HG03060 (cell line): ENCODE measurements around the gene EPHB1.

Experiments used
- ATAC-seq: cut with Tn5 transposase; IDR thresholded peaks from one replicate; pipeline ENCODE4 v1.9.1; 2021; ENCODE audit warnings: low read depth, moderate number of reproducible peaks; ENCODE audit not compliant: unreplicated experiment

EPHB1 gene

DNA sequence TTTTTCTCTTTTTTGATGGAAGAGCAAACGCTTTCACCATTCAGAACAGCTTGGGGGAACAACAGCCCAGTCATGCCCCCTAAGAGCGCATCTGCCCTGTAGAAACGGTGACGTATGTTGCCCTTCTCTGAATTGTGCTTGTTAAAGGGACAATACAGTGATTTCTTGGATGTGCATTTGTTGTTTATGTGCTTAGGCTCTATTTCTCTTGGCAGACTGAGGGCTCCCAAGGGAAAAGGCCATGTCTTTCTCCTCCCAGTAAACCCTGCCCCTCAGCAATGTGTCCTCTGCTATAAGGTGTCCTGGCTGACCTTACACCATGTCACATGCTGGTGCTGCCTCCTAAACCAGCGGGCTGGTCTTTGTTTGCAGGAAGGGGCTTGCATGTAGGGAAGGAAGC lies 346.1 kb downstream of the EPHB1 start:
- ATAC-seq: no peak

DNA sequence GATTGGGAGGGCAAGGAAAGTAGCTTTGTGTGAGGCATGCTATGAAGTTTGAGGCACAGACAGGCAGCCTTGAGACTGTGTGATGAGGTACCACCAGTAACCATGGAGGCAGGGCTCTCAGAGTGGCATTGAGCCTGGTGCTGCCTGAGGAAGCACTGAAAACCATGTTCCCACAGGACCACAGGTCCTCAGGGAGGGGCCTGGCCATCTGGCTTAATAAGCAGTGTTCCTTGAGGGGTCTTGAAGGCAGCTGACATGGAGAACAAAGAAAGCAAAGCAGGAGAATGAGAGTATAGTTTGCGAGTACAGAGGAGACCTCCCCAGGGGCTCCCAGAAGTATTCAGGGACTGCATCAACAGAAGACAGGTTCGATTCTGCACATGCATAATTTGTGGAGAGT lies 346.6 kb downstream of the EPHB1 start:
- ATAC-seq: no peak

DNA sequence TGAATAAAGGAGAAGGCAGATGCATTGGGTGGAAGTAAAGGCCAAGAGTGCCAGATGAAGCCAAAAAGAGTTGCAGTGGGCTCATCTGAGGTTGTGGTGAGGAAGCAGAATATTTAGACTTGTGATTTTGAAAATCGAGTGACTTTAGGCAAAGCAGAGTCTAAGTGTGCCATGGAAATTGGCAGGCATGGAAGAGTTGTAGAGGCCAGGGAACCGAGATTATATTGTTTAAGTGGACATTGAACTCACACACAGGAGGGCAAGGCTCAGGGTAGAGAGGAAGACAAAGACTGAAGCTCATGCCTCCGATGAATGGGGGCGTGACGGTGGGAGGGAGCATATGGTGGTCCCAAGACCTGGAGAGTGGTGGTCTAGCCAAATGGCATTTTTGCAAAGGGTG lies 347.5 kb downstream of the EPHB1 start:
- ATAC-seq: no peak

DNA sequence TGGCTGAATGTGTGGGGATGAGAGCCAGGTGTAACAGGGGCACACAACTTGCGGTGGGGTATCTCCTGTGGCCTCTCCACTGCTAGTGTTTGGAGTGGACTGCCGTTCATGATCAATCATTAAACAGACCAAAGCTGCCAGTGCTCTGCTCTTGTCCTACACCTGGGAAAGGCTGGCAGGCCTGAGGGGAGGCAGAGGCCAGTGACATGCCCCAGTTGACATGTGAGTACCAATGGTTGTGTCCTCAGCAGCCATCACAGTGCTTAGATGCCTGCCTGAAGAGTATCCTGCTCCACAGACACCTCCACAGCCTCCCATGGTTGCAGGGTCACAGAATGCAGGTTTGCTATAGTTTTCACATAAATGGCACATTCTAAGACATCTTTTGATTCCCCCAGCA lies 348.4 kb downstream of the EPHB1 start:
- no peak for ATAC-seq

DNA sequence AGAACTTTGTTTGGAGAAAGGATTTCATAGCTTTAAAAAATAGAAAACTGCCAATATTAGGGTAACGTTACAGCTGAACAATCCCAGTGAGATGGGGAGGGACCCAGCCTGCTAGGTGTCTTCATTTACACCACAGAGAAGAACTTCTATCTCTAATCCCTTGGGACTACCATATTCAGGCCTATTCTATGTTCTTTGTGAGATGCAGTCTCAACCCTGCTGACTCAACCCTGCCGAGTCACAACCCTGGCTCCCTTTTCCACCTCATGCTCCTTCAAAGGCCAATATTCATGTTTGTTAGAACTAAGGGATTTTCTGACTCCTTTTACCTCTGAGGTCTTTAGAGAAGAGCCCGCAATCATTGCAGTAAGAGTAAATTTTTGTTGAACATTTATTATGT lies 350.5 kb downstream of the EPHB1 start:
- ATAC-seq: no peak

DNA sequence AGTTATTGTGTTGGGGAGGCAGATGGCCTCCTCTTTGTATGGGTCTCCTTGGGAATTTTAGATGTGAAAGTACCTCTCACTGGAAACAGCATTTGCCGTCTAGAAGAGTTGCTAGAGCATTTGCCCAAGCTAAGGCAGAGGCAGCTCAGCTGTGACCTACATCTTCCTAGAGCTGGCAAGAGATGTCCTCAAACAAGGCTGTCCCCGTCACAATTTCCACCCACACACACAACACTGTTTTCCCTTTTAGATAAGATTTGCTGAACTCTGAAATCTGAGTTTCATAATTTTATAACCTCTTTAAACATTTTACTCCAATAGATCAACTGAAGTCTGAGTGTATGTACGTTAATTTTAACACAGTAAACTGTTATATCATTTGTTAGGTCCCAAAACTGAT lies 352.6 kb downstream of the EPHB1 start:
- ATAC-seq: no peak

DNA sequence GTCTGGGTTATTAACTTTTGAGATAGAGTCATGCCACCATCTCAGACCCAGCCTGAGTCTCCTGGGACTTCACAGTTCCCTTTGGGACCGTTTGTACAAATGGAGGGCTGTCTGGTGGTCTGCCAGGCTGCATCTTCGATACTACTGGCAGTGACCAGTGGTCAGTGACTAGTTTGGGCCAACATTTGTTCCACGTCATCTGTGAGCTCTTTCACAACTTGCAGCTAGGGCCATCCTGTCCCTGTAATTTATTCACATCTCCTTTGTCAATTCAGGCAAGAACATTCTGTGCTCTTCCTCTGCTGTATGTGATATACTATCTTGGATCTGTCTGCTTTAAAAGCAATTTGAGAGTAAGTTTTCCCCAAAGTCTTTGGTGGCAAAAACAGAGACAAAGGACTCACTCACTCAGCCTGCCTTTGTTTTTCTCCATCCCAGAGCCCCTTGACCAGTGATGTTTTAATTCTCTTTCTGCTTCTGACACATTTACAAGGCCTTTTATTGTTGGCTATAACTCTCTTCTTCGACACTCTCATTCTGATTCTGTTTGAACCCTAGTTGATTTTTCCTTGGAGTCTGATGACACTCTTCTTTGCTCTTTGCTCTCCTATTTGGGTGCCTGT lies 353.4 kb downstream of the EPHB1 start:
- no peak for ATAC-seq

DNA sequence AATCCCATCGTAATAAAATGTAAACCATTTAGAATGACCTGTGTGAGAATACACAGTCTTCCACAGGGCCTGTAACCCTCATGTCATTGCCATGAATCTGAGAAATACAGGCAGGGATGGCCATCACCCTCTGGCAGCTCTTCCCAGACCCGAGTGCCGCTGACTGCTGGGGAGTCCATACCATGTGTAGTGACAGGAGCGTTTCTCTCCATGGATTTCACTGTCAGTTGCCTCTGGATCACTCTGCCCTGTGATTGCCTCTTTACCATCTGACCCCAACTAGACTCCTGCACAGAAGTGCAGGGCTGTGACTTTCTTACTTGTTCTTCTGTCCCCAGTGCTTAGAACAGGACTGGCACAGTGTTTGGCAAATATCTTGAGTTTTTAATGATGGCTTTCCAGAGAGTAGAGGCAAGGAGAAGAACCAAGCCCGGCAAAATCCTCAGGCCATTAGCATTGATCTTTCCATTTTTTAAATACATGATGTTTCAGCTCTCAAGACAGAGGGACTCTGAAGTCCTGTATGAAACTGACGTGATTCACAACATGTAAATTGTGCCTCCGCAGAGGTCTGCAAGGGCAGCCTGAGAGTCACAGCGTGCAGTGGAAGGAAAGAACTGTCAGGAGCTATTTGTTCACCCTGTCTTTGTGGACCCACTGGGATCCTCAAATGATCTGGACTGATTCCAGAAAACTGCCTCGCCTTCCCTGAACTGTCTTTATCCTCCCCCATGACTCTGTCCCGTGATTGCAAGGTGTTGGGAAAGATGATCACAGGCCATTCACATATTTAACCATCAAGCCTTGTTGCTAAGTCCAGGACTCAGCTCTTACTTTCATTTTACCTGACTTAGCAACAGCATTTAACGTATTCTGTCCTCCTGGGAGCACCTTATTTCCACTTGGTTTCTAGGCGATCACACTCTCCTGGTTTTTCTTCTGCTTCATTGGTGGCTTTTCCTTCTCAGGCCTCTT lies 354.9 kb downstream of the EPHB1 start:
- ATAC-seq: no peak

DNA sequence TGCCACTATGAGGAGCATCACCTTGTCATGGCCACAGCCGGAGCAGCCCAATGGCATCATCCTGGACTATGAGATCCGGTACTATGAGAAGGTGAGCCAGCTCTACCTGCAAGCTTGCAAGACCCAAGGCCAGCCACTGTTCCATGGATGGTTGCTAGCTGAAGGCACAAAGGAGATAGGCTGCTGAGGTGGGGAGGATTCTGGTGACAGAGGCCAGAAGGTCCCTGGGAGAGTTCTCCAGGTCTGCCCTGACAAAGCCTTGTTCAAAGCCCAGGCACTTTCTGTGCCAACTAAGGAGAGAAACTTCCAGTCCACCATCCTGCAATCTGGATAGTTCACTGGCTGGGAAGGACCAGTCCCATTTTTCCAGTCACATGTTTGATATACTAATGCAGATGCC lies 359.1 kb downstream of the EPHB1 start:
- no peak for ATAC-seq

DNA sequence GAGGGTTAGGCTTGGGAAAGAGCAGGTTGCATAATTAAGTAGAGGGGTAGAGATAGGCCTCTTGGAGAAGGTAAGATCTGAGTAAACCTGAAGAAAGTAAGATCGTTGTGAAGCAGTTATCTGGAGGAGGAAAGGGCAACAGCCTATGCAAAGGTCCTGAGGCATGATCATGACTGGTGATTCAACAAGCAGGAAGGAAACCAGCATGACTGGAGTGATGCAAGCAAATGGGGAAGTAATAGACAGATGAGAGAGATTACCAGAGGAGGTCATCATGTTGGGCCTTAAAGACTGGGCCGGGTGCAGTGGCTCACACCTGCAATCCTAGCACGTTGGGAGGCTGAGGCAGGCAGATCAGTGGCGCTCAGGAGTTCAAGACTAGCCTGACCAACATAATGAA lies 360.2 kb downstream of the EPHB1 start:
- ATAC-seq: no peak

DNA sequence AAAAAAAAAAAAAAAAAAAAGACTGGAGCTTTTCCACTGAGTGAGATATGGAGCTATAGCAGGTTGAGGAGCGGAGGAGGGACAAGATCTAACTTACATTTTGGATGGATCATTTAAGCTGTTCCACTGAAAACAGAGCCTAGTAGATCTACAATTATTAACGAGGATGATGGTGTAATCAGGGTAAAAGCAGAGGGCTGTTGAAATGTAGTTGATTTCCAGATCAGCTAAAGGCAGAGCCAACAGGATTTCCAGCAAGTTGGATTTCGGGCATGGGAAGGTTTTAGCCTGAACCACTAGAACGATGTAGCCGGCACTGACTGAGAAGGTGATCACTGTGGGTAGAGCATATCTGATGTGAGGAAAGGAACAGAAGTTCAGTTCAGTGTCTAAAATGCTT lies 360.7 kb downstream of the EPHB1 start:
- ATAC-seq: no peak

DNA sequence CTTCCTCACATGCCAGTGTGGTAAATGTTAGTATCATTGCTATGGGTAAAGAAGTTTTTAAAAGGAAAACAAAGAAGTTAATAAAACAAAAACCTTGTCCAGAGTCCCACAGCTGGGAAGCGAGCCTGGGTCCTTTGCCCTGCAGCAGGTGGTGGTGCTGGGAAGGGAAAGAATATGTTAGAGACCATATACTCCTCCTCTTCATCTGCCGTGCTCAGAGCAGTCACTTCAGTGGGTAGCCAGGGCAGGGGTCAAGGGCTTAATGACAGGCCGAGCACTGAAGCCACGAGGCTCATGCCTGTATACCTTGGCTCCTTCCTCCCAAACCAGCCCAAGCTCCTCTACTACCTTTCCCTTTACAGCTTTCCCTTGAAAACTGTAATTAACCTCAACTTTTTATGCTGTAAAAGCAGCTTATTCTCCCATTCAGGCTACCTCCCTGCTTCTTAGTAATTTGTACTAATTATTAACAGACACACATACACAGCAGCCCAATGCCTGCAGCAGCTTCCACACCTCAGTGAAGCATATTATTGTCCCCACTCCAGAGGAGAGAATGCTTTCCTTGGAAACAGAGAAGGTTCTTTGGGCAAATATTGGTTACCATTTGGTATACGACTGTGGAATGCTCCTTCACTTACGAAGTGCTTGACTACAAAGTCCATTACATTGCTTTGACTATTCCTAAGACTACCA lies 362.1 kb downstream of the EPHB1 start:
- no peak for ATAC-seq

DNA sequence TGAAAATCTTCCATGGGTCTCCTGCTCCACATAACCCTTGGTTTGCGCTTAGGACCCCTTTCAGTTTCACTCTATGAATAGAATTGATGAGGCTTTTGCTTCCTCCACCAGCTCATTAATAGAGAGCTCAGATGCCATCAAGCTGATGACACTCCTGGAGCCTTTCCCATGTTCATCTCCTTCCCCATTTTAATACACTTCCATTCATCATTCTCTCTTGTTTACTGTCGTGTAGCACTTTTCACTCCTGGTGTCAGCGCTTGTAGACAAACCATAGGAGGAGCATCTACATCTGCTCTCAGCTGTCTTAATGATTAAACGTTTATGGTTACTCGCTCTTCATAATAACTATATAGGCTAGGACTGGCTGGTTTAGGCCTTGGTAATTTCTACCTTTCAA lies 363.5 kb downstream of the EPHB1 start:
- no peak for ATAC-seq

DNA sequence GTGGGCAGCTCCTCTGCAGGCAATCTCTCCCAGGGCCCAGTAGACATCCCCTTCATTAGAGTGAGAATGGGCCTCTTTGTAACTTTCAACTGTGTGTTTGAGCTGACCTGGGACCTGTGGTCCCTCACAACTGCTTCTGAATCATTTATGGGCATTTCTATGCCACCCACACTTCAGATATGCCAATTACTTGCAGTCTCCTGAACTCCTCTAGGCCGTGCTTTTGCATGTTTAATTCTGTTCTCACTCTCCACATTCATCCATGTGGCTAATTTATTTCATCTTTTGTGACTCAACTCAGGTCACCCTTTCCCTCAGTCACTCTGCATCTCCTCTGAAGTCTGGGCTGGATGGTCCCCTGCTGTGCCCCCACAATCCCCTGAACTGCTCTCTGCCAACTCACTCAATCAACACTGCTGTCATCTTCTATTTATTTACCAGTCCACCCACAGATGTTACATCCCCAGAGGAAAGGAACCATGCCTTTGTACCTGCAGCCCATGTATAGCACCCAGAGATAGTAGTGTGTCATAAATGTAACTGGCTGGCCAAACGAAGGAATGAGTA lies 364.7 kb downstream of the EPHB1 start:
- no peak for ATAC-seq

DNA sequence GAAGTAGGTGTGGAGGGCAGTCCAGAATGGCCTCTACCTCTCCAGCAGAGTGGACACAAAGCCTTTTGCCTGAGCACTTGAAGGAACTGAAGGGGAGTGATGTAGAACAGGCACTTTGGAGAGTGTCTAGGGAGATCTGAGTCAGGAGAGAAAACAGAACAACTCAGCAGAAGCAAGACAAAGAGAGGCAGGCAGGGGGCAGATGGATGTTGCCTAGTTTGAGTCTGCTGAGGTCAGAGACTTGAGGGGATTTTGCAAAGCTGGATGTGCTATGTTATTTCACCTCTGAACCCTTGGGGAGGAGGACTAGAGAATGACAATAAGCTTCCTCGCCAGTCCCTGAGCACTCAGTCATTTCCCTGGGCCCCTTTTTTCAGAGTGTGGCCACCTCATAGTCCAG lies 366.4 kb downstream of the EPHB1 start:
- ATAC-seq: no peak

DNA sequence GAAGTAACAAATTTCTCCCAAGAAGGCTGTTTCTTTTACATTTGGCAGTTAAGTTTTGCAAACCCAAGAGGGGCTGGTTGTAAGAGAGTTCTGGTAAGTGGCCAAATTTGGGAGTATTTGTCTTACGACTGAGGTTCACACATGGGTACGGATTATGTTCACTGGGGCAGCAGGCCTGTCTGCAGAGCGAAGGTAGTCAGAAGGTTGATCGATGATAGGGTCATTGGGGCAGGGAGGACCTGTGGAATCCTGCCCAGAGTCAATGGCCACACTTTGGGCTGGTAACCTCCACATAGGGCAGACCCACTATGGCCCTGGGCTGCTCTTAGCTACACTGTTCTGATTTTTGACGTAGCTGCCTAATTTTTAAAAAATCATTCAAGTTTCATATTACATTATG lies 368.6 kb downstream of the EPHB1 start:
- no peak for ATAC-seq

DNA sequence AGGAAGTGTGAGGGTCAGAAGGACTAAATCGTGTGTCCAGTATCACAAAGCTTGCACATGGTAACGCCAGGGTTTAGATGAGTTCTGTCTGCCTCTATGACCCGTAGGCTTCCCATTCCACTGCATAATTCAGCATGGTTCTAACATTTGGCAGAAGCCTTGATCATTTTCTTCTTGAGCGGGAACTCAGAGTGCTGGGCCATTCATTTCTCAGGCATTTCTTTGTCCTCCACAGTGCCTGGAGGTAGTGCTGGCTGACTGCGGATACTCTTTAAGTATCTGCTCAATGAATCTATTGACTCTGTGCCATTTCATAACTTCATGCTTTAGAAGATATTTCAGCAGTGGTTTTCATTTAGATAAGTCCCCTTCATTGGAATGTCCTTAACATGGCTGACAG lies 370.2 kb downstream of the EPHB1 start:
- ATAC-seq: no peak

DNA sequence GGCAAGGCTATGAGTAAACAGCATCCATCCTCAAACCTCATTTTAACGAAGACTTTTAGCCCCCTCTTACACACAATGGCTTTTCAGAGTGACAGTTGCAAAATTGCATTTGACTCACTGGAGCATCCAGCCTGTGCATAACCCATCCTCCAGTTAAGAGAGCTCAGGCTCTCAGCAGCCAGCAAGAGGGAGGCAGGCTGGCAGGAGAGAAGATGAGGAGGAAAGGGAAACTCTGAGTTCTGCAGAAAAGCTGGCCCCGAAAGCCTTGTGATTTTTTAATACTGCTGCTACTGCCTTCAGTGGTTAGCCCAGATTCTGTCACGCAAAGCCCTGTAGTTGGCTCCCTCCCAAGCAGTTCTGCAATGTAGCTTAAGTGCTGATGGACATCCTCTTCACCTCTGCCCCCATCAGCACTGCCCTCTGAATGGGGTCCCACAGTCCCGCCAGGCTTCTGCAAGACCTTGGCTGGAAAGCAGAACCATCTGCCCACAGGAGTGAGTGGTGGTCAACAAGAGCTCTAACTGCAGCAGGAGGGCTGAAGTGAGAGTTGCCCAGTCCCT lies 371.3 kb downstream of the EPHB1 start:
- ATAC-seq: no peak

DNA sequence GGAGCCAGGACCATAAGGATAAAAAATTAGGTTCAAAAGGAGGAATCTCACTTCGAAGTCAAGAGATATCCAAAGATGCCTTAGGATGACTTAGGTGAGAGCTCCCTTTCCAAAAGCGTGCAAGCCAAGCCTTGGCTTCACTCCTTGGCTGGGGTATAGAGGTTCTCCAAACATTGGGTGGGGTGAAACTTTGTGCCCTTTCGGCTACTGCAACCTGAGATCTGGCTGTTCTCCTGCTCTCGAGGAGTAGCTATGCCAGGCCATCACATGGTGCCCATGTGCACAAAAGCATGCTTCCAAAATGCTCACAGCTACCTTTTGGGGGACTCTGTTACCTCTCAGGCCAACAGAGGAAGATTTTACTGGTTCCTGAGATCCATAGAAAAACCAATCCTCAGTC lies 373.8 kb downstream of the EPHB1 start:
- ATAC-seq: no peak

DNA sequence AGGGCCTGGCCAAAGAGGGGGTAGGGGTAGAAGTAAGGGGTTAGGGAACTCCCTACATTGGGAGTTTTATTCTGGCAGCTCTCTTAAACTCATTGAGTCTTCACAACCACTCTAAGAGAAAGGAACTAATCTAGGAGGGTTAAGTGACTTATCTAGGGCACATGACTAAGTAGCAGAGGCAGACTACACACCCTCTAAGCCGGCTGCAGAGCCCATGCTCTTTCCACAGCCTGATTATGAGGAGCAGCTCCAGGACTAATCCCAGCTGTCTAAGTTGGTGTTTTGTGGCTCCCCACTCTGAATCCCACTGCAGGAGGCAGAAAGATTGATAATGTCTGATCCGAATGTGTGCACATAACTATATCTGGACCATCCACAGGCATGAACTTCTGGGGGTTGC lies 374.6 kb downstream of the EPHB1 start:
- no peak for ATAC-seq

DNA sequence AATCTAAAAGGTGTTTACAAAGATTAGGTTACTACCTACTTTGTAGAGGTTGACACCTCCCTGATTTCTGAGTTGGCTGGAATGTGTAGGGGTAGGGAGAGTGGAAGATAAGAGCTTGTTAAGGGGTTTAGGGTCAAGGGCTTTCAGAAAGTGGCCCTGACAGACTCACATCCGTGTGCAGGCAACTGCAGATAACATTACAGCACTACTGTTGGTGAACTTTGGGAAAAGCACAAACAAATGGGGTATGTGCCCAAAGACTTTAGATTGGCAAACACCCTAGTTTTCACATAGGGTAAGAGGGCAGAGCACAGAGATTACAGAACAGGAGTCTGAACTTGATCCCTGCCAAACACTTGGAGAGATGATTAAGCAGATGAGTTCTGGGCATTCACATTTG lies 375.7 kb downstream of the EPHB1 start:
- no peak for ATAC-seq
